Nephron progenitor cell (in vitro differentiated cells): Measurements from ENCODE around the gene TP63.

Experiments
- DNase-seq: peaks from one replicate; pipeline ENCODE4 v3.0.0; 2021
- H3K27ac Mint-ChIP-seq: 2 replicates; pipeline ENCODE4 v1.8.0; 2021; ENCODE audit warnings: mild to moderate bottlenecking, moderate library complexity, mixed read lengths
- H3K27me3 Mint-ChIP-seq: 2 replicates; pipeline ENCODE4 v1.8.0; 2021; ENCODE audit warnings: mild to moderate bottlenecking, low read depth, mixed read lengths; ENCODE audit not compliant: poor library complexity
- H3K36me3 Mint-ChIP-seq: 2 replicates; pipeline ENCODE4 v1.8.0; 2021; ENCODE audit warnings: low read depth, mixed read lengths
- H3K4me1 Mint-ChIP-seq: 2 replicates; pipeline ENCODE4 v1.8.0; 2021; ENCODE audit warnings: mixed read lengths
- H3K4me3 Mint-ChIP-seq: 2 replicates; pipeline ENCODE4 v1.8.0; 2021; ENCODE audit warnings: mild to moderate bottlenecking, moderate library complexity, mixed read lengths
- H3K9me3 Mint-ChIP-seq: 2 replicates; pipeline ENCODE4 v1.8.0; 2021; ENCODE audit warnings: mild to moderate bottlenecking, moderate library complexity, mixed read lengths
- TF ChIP-seq, protein P1 (sequence below): fragments of 200-600 bp; sonication (generic); IDR thresholded peaks from 2 replicates; pipeline ENCODE4 v1.5.0; 2021; ENCODE audit warnings: antibody characterized with exemption

TP63 gene

GRCh38 chr3:189820365-189820720 lies 189.2 kb downstream of the TP63 start:
- peaks cover 7% of the 10 kb centered on the region for H3K27me3 Mint-ChIP-seq
- H3K4me1 Mint-ChIP-seq, result peaks cover 19% of the 10 kb centered on the region
- H3K4me3 Mint-ChIP-seq, result no peak overlapping the region
- TF ChIP-seq, protein P1, sequence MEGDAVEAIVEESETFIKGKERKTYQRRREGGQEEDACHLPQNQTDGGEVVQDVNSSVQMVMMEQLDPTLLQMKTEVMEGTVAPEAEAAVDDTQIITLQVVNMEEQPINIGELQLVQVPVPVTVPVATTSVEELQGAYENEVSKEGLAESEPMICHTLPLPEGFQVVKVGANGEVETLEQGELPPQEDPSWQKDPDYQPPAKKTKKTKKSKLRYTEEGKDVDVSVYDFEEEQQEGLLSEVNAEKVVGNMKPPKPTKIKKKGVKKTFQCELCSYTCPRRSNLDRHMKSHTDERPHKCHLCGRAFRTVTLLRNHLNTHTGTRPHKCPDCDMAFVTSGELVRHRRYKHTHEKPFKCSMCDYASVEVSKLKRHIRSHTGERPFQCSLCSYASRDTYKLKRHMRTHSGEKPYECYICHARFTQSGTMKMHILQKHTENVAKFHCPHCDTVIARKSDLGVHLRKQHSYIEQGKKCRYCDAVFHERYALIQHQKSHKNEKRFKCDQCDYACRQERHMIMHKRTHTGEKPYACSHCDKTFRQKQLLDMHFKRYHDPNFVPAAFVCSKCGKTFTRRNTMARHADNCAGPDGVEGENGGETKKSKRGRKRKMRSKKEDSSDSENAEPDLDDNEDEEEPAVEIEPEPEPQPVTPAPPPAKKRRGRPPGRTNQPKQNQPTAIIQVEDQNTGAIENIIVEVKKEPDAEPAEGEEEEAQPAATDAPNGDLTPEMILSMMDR, result no peak
- H3K9me3 Mint-ChIP-seq, result no peaks in the 10 kb centered on the region
- no peak overlapping the region for H3K27ac Mint-ChIP-seq
- no peaks in the 10 kb centered on the region for H3K36me3 Mint-ChIP-seq
- DNase-seq, result no peak

DNA sequence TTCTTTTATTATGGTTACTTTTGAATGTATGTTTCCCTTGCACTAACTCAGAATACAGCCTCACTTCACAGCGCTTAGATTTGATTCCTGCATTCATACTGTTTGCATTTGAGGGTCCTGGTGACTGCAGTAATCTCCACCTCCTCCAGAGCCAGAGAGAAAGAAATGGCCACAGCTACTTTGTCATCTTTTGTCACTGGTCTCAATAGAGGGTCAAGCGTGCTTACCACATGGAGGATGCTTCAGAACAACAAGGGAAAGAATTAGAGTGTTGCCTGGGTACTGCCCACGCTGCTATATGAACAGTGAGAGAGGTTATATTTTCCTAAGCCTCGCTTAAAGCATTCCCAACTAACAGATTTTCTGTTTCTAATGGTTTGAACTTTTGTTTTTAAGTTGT lies 190.1 kb downstream of the TP63 start:
- TF ChIP-seq, protein P1, result no peak
- H3K4me1 Mint-ChIP-seq, result peaks cover 28% of the 10 kb centered on the region
- DNase-seq, result no peak
- no peak overlapping the region for H3K27ac Mint-ChIP-seq
- H3K36me3 Mint-ChIP-seq, result no peaks in the 10 kb centered on the region
- no peaks in the 10 kb centered on the region for H3K9me3 Mint-ChIP-seq
- no peak overlapping the region for H3K4me3 Mint-ChIP-seq
- peaks cover 7% of the 10 kb centered on the region for H3K27me3 Mint-ChIP-seq

DNA sequence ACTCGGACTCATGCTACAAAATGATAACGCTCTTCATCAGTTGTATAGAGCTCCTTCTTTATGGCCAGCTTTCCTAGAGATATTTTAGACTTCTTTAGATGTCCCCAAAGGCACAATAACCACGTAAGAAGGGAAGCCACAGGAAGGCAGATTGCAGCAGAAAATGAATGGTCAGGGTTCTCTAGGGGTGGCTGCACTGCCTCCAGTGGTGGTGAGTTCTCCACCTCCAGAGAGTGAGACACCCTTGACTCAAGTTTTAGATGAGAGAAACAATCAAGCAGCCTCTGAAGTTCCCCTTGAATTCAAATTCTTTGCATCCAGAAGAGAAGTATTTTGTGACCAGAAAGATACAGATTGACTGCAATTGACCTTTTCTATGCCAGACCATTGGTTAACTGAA lies 191.5 kb downstream of the TP63 start:
- Mint-ChIP-seq H3K4me1 (peaks cover 29% of the 10 kb centered on the region), H3K27me3 (peaks cover 7% of the 10 kb centered on the region), H3K4me3 (no peak overlapping the region), H3K36me3 (no peaks in the 10 kb centered on the region), H3K9me3 (no peaks in the 10 kb centered on the region), H3K27ac (no peak overlapping the region)
- no peak for DNase-seq
- TF ChIP-seq, protein P1, result no peak

GRCh38 chr3:189824629-189825312 lies 193.6 kb downstream of the TP63 start:
- Mint-ChIP-seq H3K4me1 (peaks cover 29% of the 10 kb centered on the region), H3K27ac (no peak overlapping the region), H3K9me3 (no peaks in the 10 kb centered on the region), H3K36me3 (no peaks in the 10 kb centered on the region), H3K4me3 (no peak overlapping the region), H3K27me3 (peaks cover 7% of the 10 kb centered on the region)
- DNase-seq, result no peak
- TF ChIP-seq, protein P1, result no peak

DNA sequence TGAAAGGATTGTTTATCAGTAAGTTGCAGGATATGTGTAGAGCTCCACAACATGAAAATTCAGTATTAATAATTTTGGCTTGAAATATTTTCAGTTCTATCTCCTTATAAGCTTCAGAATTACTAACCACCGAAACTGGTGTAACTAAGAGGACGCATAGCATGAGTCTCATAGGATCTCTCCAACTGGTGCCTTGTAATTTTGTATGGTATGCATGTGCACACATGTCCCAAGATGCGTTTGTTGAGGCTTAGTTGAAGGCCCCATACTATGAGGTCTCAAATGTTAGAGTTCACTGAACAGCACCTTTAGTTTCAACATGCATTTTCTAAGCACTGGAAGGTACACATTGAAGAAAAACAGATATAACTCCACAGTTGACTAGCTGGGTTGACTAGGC lies 195.4 kb downstream of the TP63 start:
- Mint-ChIP-seq H3K27ac (no peak overlapping the region), H3K4me3 (no peak overlapping the region), H3K9me3 (no peaks in the 10 kb centered on the region), H3K4me1 (peaks cover 22% of the 10 kb centered on the region), H3K27me3 (peaks cover 7% of the 10 kb centered on the region), H3K36me3 (no peaks in the 10 kb centered on the region)
- DNase-seq, result no peak
- TF ChIP-seq, protein P1, result no peak

DNA sequence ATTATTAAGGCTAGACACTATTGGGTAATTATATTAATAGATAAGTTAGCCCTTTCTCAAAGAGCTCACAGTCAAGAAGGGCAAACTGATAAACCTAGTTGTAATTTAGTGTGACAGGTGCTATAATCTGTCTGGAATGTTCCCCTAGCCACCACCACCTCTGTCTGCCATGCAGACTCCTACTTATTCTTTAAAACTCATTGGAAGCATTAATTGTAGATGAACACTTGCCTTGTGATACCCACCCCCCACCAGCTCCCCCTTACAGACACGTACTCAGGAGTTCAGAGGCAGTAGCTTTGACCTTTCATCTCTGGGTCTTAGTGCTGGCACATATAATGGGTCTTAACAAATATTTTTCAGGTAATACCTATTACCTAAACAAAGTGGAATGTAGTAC lies 195.9 kb downstream of the TP63 start:
- Mint-ChIP-seq H3K9me3 (no peaks in the 10 kb centered on the region), H3K4me3 (no peak overlapping the region), H3K27ac (no peak overlapping the region), H3K36me3 (no peaks in the 10 kb centered on the region), H3K4me1 (peaks cover 22% of the 10 kb centered on the region), H3K27me3 (peaks cover 7% of the 10 kb centered on the region)
- DNase-seq, result no peak
- TF ChIP-seq, protein P1, result no peak
